Hepatocyte (in vitro differentiated cells): ENCODE results near the gene BBIP1. TPM values are rescaled to one million over a fixed set of nuclear protein-coding genes. Genes with fewer than 3 reads are reported as not detected.

Experiments
- DNase-seq: peaks from one replicate; pipeline ENCODE4 v3.0.0-alpha.2; 2016; ENCODE audit warnings: low spot score
- H2AFZ ChIP-seq: fragments of 200-600 bp; sonication (generic); 2 replicates; pipeline ENCODE4 v1.6.0; 2016; ENCODE audit warnings: antibody characterized with exemption, mild to moderate bottlenecking
- H3K27ac ChIP-seq: fragments of 200-600 bp; sonication (generic); 2 replicates; pipeline ENCODE4 v1.5.1; 2016; ENCODE audit warnings: mild to moderate bottlenecking
- H3K27me3 ChIP-seq: fragments of 200-600 bp; sonication (generic); 2 replicates; pipeline ENCODE4 v1.6.1; 2016
- H3K36me3 ChIP-seq: fragments of 200-600 bp; sonication (generic); replicated peaks from 2 replicates; pipeline ENCODE4 v1.5.1; 2016; ENCODE audit warnings: low read depth; ENCODE audit not compliant: insufficient read depth
- H3K4me1 ChIP-seq: fragments of 200-600 bp; sonication (generic); 2 replicates; pipeline ENCODE4 v1.5.1; 2016; ENCODE audit warnings: mild to moderate bottlenecking, moderate library complexity; ENCODE audit not compliant: insufficient read depth
- H3K4me2 ChIP-seq: fragments of 200-600 bp; sonication (generic); 2 replicates; pipeline ENCODE4 v1.6.0; 2016
- H3K4me3 ChIP-seq: fragments of 200-600 bp; sonication (generic); 2 replicates; pipeline ENCODE4 v1.5.1; 2016; ENCODE audit warnings: mild to moderate bottlenecking
- H3K79me2 ChIP-seq: fragments of 200-600 bp; sonication (generic); 2 replicates; pipeline ENCODE4 v1.6.0; 2017; ENCODE audit warnings: mild to moderate bottlenecking
- H3K9me2 ChIP-seq: fragments of 200-600 bp; sonication (generic); replicated peaks from 2 replicates; pipeline ENCODE4 v1.6.0; 2017; ENCODE audit warnings: mild to moderate bottlenecking; ENCODE audit not compliant: insufficient read depth
- H3K9me3 ChIP-seq: fragments of 200-600 bp; sonication (generic); 2 replicates; pipeline ENCODE4 v1.5.1; 2016; ENCODE audit warnings: low read depth, mild to moderate bottlenecking
- H4K20me1 ChIP-seq: fragments of 200-600 bp; sonication (generic); 2 replicates; pipeline ENCODE4 v1.6.0; 2016; ENCODE audit warnings: mild to moderate bottlenecking; ENCODE audit not compliant: insufficient read depth, poor library complexity, severe bottlenecking
- CTCF ChIP-seq: fragments of 200-600 bp; sonication (generic); IDR thresholded peaks from 2 replicates; pipeline ENCODE4 v1.5.1; 2016; ENCODE audit warnings: antibody characterized with exemption, mild to moderate bottlenecking; ENCODE audit not compliant: poor library complexity
- EZH2 ChIP-seq: fragments of 200-600 bp; sonication (generic); IDR thresholded peaks from 2 replicates; pipeline ENCODE4 v1.6.1; 2016; ENCODE audit warnings: antibody characterized with exemption, mild to moderate bottlenecking, borderline replicate concordance
- EZH2phosphoT487 ChIP-seq: fragments of 200-600 bp; sonication (generic); IDR thresholded peaks from one replicate; pipeline ENCODE4 v1.6.1; 2018; ENCODE audit warnings: antibody characterized with exemption, mild to moderate bottlenecking, low read depth, moderate library complexity; ENCODE audit not compliant: unreplicated experiment, severe bottlenecking
- WGBS: methylation state at CpG from one replicate; pipeline ENCODE4 v1.1.6; 2016; ENCODE audit warnings: low lambda C conversion rate; ENCODE audit errors: missing lambda C conversion rate; 5-methylcytosine and 5-hydroxymethylcytosine counted together
- polyA plus RNA-seq: library from polyadenylated mRNA; unstranded; fragments of >200 nt; fragmentation: Nextera tagmentation; extraction: Ambion mirVana; gene quantifications from 2 replicates; pipeline ENCODE4 v1.2.1, GENCODE V29; 2016
- total RNA-seq: library from RNA; depleted of rRNA; stranded (reverse); fragments of >200 nt; gene quantifications from 2 replicates; pipeline ENCODE4 v1.2.3, GENCODE V29; 2014

BBIP1 gene
- total and polyA plus RNA-seq, 2 experiments from 2014 or later: 21.5 to 47.9 TPM

- no peak overlapping the region for H3K4me2 ChIP-seq
- H3K4me3 ChIP-seq: no peak overlapping the region
- peaks cover 23% of the 10 kb centered on the region for H4K20me1 ChIP-seq
- no peaks in the 10 kb centered on the region for H3K9me2 ChIP-seq
- no peak for DNase-seq
- H3K79me2 ChIP-seq: peaks cover 97% of the 10 kb centered on the region
- H3K4me1 ChIP-seq: no peaks in the 10 kb centered on the region
- H3K9me3 ChIP-seq: no peaks in the 10 kb centered on the region
- H3K27ac ChIP-seq: no peak overlapping the region
- no peak for TF ChIP-seq EZH2
- TF ChIP-seq CTCF: no peak
- TF ChIP-seq EZH2phosphoT487: no peak
- no peak overlapping the region for H2AFZ ChIP-seq
- H3K36me3 ChIP-seq: no peaks in the 10 kb centered on the region
- H3K27me3 ChIP-seq: no peaks in the 10 kb centered on the region
- WGBS: 85% methylated on average over 5 of the region's 5 CpGs
These were observed 25.9 kb upstream of the BBIP1 start for GRCh38 chr10:110944792-110945396.

- H4K20me1 ChIP-seq: peaks cover 49% of the 10 kb centered on the region
These were observed 20.4 kb upstream of the BBIP1 start for GRCh38 chr10:110939419-110939818.

GRCh38 chr10:110936757-110937156 lies 17.8 kb upstream of the BBIP1 start:
- Histone ChIP-seq H3K4me2 (no peak overlapping the region), H4K20me1 (peaks cover 68% of the 10 kb centered on the region), H3K79me2 (peaks cover 100% of the 10 kb centered on the region), H3K27me3 (no peaks in the 10 kb centered on the region), H3K9me3 (no peaks in the 10 kb centered on the region), H3K27ac (no peak overlapping the region), H2AFZ (no peak overlapping the region), H3K4me1 (peaks cover 6% of the 10 kb centered on the region), H3K36me3 (no peaks in the 10 kb centered on the region), H3K4me3 (no peak overlapping the region), H3K9me2 (no peaks in the 10 kb centered on the region)
- TF ChIP-seq CTCF: no peak
- TF ChIP-seq EZH2: no peak
- no peak for TF ChIP-seq EZH2phosphoT487
- DNase-seq: no peak
- 99% methylated on average over 17 of the region's 18 CpGs for whole genome bisulfite sequencing

More at GRCh38 chr10:110939419-110939818, 20.4 kb upstream of the BBIP1 start:
- peaks cover 100% of the 10 kb centered on the region for H3K79me2 ChIP-seq
- no peak overlapping the region for H3K27ac ChIP-seq
- no peak overlapping the region for H3K4me2 ChIP-seq
- no peak for DNase-seq
- H3K36me3 ChIP-seq: no peaks in the 10 kb centered on the region
- no peak for TF ChIP-seq EZH2
- TF ChIP-seq CTCF: no peak
- TF ChIP-seq EZH2phosphoT487: no peak
- no peaks in the 10 kb centered on the region for H3K9me2 ChIP-seq
- no peaks in the 10 kb centered on the region for H3K4me1 ChIP-seq
- H3K9me3 ChIP-seq: no peaks in the 10 kb centered on the region
- 96% methylated on average over 4 of the region's 4 CpGs for WGBS
- H3K27me3 ChIP-seq: no peaks in the 10 kb centered on the region
- no peak overlapping the region for H3K4me3 ChIP-seq
- no peak overlapping the region for H2AFZ ChIP-seq
